ENCODE measurements around the gene DAB1. TPM values are rescaled to one million over a fixed set of nuclear protein-coding genes. Genes with fewer than 3 reads are reported as not detected.

Gene DAB1
- total RNA-seq, 4 donors from 2014 or later, result 0.48 to 1.2 TPM; not detected in 2

- no peak overlapping the region for H3K27ac ChIP-seq
- in situ Hi-C loops (cut with MboI; ENCODE audit: low pct_ligation_motif_present in 1 of 4, low pct_unique_long_range_greater_than_20kb in 1 of 4, low sequenced_read_pairs in 3 of 4) (no loop called here), intact Hi-C loops (cut with DNase I; ENCODE audit: low total_unique reads) (no loop called here)
- no peak for TF ChIP-seq POLR2AphosphoS5 (IDR thresholded peaks at IDR 0.05)
- no peak for DNase-seq
- no peaks in the 10 kb centered on the region for H3K9me3 ChIP-seq
- H3K4me3 ChIP-seq, result no peak overlapping the region
- H3K36me3 ChIP-seq, result no peaks in the 10 kb centered on the region
- no peaks in the 10 kb centered on the region for H3K4me1 ChIP-seq
- 83 to 87% methylated on average over 1 to 2 of the region's 2 CpGs for WGBS, 2 donors (ENCODE audit: low coverage in 1 of 2)
- no peaks in the 10 kb centered on the region for H3K27me3 ChIP-seq
Measured at GRCh38 chr1:57300186-57300585, 123.7 kb downstream of the DAB1 start.

- TF ChIP-seq CTCF (IDR thresholded peaks at IDR 0.05), result no peak
- TF ChIP-seq POLR2AphosphoS5 (IDR thresholded peaks at IDR 0.05), result no peak
- TF ChIP-seq EP300 (IDR thresholded peaks at IDR 0.05; ENCODE audit: low read depth), result no peak
- no peak for TF ChIP-seq POLR2A (IDR thresholded peaks at IDR 0.05)
- H3K27ac ChIP-seq, result no peak overlapping the region
- no peaks in the 10 kb centered on the region for H3K36me3 ChIP-seq
- H3K4me3 ChIP-seq, result no peak overlapping the region
- H3K27me3 ChIP-seq, result no peaks in the 10 kb centered on the region
- in situ Hi-C loops (cut with MboI; ENCODE audit: low pct_ligation_motif_present in 1 of 4, low pct_unique_long_range_greater_than_20kb in 1 of 4, low sequenced_read_pairs in 3 of 4) (no loop called here), intact Hi-C loops (cut with DNase I; ENCODE audit: low total_unique reads) (no loop called here)
- 43 to 53% methylated on average over 4 of the region's 4 CpGs for WGBS, 2 donors (ENCODE audit: low coverage in 1 of 2)
- H3K9me3 ChIP-seq, result no peaks in the 10 kb centered on the region
- no peaks in the 10 kb centered on the region for H3K4me1 ChIP-seq
- DNase-seq, result no peak
Measured at GRCh38 chr1:57296726-57297250, 127.1 kb downstream of the DAB1 start.

GRCh38 chr1:57295326-57295725, 128.5 kb downstream of the DAB1 start:
- in situ Hi-C loops (cut with MboI; ENCODE audit: low pct_ligation_motif_present in 1 of 4, low pct_unique_long_range_greater_than_20kb in 1 of 4, low sequenced_read_pairs in 3 of 4), result no loop called here
- 80 to 97% methylated on average over 1 of the region's 1 CpG for WGBS, 2 donors (ENCODE audit: low coverage in 1 of 2)
- TF ChIP-seq POLR2AphosphoS5 (IDR thresholded peaks at IDR 0.05) (no peak), POLR2A (IDR thresholded peaks at IDR 0.05) (no peak), EP300 (IDR thresholded peaks at IDR 0.05; ENCODE audit: low read depth) (no peak)
- no peaks in the 10 kb centered on the region for H3K27me3 ChIP-seq
- H3K9me3 ChIP-seq, result no peaks in the 10 kb centered on the region
- DNase-seq, result no peak
- H3K27ac ChIP-seq, result no peak overlapping the region
- no peaks in the 10 kb centered on the region for H3K4me1 ChIP-seq
- intact Hi-C loops (cut with DNase I; ENCODE audit: low total_unique reads), result no loop called here
- H3K4me3 ChIP-seq, result no peak overlapping the region
- H3K36me3 ChIP-seq, result no peaks in the 10 kb centered on the region

GRCh38 chr1:57294177-57294576, 129.7 kb downstream of the DAB1 start:
- in situ Hi-C loops (cut with MboI; ENCODE audit: low pct_ligation_motif_present in 1 of 4, low pct_unique_long_range_greater_than_20kb in 1 of 4, low sequenced_read_pairs in 3 of 4), result no loop called here

GRCh38 chr1:57293214-57293613, 130.6 kb downstream of the DAB1 start:
- no peak overlapping the region for H3K4me3 ChIP-seq
- 91 to 100% methylated on average over 3 of the region's 3 CpGs for WGBS, 2 donors (ENCODE audit: low coverage in 1 of 2)
- no peak for DNase-seq
- H3K36me3 ChIP-seq, result no peaks in the 10 kb centered on the region
- in situ Hi-C loops (cut with MboI; ENCODE audit: low pct_ligation_motif_present in 1 of 4, low pct_unique_long_range_greater_than_20kb in 1 of 4, low sequenced_read_pairs in 3 of 4) (no loop called here), intact Hi-C loops (cut with DNase I; ENCODE audit: low total_unique reads) (no loop called here)
- no peaks in the 10 kb centered on the region for H3K9me3 ChIP-seq
- no peaks in the 10 kb centered on the region for H3K27me3 ChIP-seq
- TF ChIP-seq POLR2A (IDR thresholded peaks at IDR 0.05) (no peak), EP300 (IDR thresholded peaks at IDR 0.05; ENCODE audit: low read depth) (no peak), POLR2AphosphoS5 (IDR thresholded peaks at IDR 0.05) (no peak), CTCF (IDR thresholded peaks at IDR 0.05) (no peak)
- no peaks in the 10 kb centered on the region for H3K4me1 ChIP-seq
- no peak overlapping the region for H3K27ac ChIP-seq

More at GRCh38 chr1:57294177-57294576, 129.7 kb downstream of the DAB1 start:
- no peak for DNase-seq
- intact Hi-C loops (cut with DNase I; ENCODE audit: low total_unique reads), result no loop called here
- H3K27ac ChIP-seq, result no peak overlapping the region
- no peak for TF ChIP-seq CTCF (IDR thresholded peaks at IDR 0.05)
- TF ChIP-seq EP300 (IDR thresholded peaks at IDR 0.05; ENCODE audit: low read depth), result no peak
- no peak for TF ChIP-seq POLR2A (IDR thresholded peaks at IDR 0.05)
- TF ChIP-seq POLR2AphosphoS5 (IDR thresholded peaks at IDR 0.05), result no peak
- H3K27me3 ChIP-seq, result no peaks in the 10 kb centered on the region
- H3K36me3 ChIP-seq, result no peaks in the 10 kb centered on the region
- H3K4me1 ChIP-seq, result no peaks in the 10 kb centered on the region
- H3K9me3 ChIP-seq, result no peaks in the 10 kb centered on the region
- H3K4me3 ChIP-seq, result no peak overlapping the region

Measured in transverse colon (tissue), 4 donors.